ENCODE results near the gene BNIP2.

The BNIP2 gene

GRCh38 chr15:59622289-59622688 is 66.8 kb downstream of the BNIP2 start:
- ChIA-PET CTCF (interaction anchor here (0.5 to 1.7 kb wide), 5 partner anchors 12 to 112 kb away, joined by 3 to 4 read pairs (median 3); no protein-coding TSS in a partner anchor), POLR2A (no interaction called here)
- Histone ChIP-seq H3K4me3 (ENCODE audit: low read depth, low read length) (no peak overlapping the region), H3K9me3 (ENCODE audit: control insufficient read depth, insufficient read depth, low read depth, low read length) (no peaks in the 10 kb centered on the region), H3K27ac (ENCODE audit: extremely low read depth, low read depth, low read length) (no peak overlapping the region), H3K36me3 (ENCODE audit: control insufficient read depth in 2 of 2, insufficient read depth in 1 of 2, low read length in 2 of 2) (no peaks in the 10 kb centered on the region), H3K4me1 (ENCODE audit: control insufficient read depth, insufficient read depth, low read length) (no peaks in the 10 kb centered on the region)
- TF ChIP-seq CTCF (tag by site-specific recombination; IDR thresholded peaks at IDR 0.05) (peak; percentile 46; the same call in 1 of the 2 replicates), ZNF311 (tag by site-specific recombination; IDR thresholded peaks at IDR 0.05; ENCODE audit: borderline replicate concordance) (no peak), ZNF488 (tag by site-specific recombination; IDR thresholded peaks at IDR 0.05) (no peak), KLF9 (tag by site-specific recombination; IDR thresholded peaks at IDR 0.05; ENCODE audit: low read depth) (peak; percentile 37; the same call in 1 of the 2 replicates)
- TF ChIP-seq, protein P1, sequence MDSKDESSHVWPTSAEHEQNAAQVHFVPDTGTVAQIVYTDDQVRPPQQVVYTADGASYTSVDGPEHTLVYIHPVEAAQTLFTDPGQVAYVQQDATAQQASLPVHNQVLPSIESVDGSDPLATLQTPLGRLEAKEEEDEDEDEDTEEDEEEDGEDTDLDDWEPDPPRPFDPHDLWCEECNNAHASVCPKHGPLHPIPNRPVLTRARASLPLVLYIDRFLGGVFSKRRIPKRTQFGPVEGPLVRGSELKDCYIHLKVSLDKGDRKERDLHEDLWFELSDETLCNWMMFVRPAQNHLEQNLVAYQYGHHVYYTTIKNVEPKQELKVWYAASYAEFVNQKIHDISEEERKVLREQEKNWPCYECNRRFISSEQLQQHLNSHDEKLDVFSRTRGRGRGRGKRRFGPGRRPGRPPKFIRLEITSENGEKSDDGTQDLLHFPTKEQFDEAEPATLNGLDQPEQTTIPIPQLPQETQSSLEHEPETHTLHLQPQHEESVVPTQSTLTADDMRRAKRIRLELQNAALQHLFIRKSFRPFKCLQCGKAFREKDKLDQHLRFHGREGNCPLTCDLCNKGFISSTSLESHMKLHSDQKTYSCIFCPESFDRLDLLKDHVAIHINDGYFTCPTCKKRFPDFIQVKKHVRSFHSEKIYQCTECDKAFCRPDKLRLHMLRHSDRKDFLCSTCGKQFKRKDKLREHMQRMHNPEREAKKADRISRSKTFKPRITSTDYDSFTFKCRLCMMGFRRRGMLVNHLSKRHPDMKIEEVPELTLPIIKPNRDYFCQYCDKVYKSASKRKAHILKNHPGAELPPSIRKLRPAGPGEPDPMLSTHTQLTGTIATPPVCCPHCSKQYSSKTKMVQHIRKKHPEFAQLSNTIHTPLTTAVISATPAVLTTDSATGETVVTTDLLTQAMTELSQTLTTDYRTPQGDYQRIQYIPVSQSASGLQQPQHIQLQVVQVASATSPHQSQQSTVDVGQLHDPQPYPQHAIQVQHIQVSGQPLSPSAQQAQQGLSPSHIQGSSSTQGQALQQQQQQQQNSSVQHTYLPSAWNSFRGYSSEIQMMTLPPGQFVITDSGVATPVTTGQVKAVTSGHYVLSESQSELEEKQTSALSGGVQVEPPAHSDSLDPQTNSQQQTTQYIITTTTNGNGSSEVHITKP (tag by site-specific recombination; IDR thresholded peaks at IDR 0.05): peak; percentile 59; the same call in 1 of the 2 replicates

DNA sequence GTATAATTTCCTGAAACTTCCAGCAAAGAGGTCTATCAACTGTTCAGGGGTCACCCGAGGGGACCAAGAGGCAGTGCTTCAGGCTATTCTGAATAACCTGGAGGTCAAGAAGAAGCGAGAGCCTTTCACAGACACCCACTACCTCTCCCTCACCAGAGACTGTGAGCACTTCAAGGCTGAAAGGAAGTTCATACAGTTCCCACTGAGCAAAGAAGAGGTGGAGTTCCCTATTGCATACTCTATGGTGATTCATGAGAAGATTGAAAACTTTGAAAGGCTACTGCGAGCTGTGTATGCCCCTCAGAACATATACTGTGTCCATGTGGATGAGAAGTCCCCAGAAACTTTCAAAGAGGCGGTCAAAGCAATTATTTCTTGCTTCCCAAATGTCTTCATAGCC is 70.7 kb downstream of the BNIP2 start:
- H3K4me3 ChIP-seq (ENCODE audit: low read depth, low read length): no peak overlapping the region
- H3K4me1 ChIP-seq (ENCODE audit: control insufficient read depth, insufficient read depth, low read length): no peaks in the 10 kb centered on the region
- no peaks in the 10 kb centered on the region for H3K9me3 ChIP-seq (ENCODE audit: control insufficient read depth, insufficient read depth, low read depth, low read length)
- ChIA-PET POLR2A (no interaction called here), CTCF (no interaction called here)
- H3K36me3 ChIP-seq (ENCODE audit: control insufficient read depth in 2 of 2, insufficient read depth in 1 of 2, low read length in 2 of 2): no peaks in the 10 kb centered on the region
- H3K27ac ChIP-seq (ENCODE audit: extremely low read depth, low read depth, low read length): no peak overlapping the region
- TF ChIP-seq ZNF549 (tag by site-specific recombination; IDR thresholded peaks at IDR 0.05) (no peak), BCL11B (tag by site-specific recombination; IDR thresholded peaks at IDR 0.05; ENCODE audit: low read depth) (no peak), ZNF350 (tag by site-specific recombination; IDR thresholded peaks at IDR 0.05) (no peak), ZNF37A (tag by site-specific recombination; IDR thresholded peaks at IDR 0.05) (no peak), ZNF341 (tag by site-specific recombination; IDR thresholded peaks at IDR 0.05; ENCODE audit: low read depth) (no peak), YY1 (tag by site-specific recombination; IDR thresholded peaks at IDR 0.05) (no peak), ZNF175 (tag by site-specific recombination; IDR thresholded peaks at IDR 0.05) (no peak), ZBTB8A (tag by site-specific recombination; IDR thresholded peaks at IDR 0.05) (no peak), ZNF133 (tag by site-specific recombination; IDR thresholded peaks at IDR 0.05) (no peak), ZNF837 (tag by site-specific recombination; IDR thresholded peaks at IDR 0.05) (no peak), ZNF146 (tag by site-specific recombination; IDR thresholded peaks at IDR 0.05) (no peak), PATZ1 (tag by site-specific recombination; IDR thresholded peaks at IDR 0.05) (no peak), HIC1 (tag by site-specific recombination; IDR thresholded peaks at IDR 0.05) (no peak), ZBTB21 (tag by site-specific recombination; IDR thresholded peaks at IDR 0.05) (no peak)
- TF ChIP-seq, protein P2, sequence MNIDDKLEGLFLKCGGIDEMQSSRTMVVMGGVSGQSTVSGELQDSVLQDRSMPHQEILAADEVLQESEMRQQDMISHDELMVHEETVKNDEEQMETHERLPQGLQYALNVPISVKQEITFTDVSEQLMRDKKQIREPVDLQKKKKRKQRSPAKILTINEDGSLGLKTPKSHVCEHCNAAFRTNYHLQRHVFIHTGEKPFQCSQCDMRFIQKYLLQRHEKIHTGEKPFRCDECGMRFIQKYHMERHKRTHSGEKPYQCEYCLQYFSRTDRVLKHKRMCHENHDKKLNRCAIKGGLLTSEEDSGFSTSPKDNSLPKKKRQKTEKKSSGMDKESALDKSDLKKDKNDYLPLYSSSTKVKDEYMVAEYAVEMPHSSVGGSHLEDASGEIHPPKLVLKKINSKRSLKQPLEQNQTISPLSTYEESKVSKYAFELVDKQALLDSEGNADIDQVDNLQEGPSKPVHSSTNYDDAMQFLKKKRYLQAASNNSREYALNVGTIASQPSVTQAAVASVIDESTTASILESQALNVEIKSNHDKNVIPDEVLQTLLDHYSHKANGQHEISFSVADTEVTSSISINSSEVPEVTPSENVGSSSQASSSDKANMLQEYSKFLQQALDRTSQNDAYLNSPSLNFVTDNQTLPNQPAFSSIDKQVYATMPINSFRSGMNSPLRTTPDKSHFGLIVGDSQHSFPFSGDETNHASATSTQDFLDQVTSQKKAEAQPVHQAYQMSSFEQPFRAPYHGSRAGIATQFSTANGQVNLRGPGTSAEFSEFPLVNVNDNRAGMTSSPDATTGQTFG (tag by site-specific recombination; IDR thresholded peaks at IDR 0.05; ENCODE audit: borderline replicate concordance): no peak
- TF ChIP-seq, protein P3, sequence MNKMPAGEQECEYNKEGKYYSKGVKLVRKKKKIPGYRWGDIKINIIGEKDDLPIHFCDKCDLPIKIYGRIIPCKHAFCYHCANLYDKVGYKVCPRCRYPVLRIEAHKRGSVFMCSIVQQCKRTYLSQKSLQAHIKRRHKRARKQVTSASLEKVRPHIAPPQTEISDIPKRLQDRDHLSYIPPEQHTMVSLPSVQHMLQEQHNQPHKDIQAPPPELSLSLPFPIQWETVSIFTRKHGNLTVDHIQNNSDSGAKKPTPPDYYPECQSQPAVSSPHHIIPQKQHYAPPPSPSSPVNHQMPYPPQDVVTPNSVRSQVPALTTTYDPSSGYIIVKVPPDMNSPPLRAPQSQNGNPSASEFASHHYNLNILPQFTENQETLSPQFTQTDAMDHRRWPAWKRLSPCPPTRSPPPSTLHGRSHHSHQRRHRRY (tag by site-specific recombination; IDR thresholded peaks at IDR 0.05): no peak

All from HEK293 (cell line).